ENCODE data around the gene LRRK1.

DNA sequence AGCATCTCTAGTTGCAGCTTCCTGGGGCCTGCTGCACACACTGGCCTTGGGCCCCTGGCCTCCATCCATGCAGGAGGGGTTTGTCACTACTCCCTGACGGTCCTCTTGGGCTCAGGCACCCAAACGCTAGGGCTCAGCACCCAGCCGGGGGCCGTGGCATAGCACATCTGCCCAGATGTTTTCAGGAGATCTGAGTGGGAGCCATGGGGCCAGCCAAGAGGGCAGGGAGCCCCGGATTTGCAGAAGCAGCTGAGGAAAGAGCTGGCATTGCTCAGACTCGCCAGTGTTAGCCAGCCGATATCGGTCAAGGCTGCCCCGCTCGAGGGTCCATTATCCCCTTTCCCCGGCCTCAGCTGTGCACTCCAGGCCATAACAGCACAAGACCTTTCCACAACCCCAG, 41.0 kb upstream of the LRRK1 start:
- TF ChIP-seq, protein P1, sequence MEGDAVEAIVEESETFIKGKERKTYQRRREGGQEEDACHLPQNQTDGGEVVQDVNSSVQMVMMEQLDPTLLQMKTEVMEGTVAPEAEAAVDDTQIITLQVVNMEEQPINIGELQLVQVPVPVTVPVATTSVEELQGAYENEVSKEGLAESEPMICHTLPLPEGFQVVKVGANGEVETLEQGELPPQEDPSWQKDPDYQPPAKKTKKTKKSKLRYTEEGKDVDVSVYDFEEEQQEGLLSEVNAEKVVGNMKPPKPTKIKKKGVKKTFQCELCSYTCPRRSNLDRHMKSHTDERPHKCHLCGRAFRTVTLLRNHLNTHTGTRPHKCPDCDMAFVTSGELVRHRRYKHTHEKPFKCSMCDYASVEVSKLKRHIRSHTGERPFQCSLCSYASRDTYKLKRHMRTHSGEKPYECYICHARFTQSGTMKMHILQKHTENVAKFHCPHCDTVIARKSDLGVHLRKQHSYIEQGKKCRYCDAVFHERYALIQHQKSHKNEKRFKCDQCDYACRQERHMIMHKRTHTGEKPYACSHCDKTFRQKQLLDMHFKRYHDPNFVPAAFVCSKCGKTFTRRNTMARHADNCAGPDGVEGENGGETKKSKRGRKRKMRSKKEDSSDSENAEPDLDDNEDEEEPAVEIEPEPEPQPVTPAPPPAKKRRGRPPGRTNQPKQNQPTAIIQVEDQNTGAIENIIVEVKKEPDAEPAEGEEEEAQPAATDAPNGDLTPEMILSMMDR (IDR thresholded peaks at IDR 0.05): no peak
- no peak for TF ChIP-seq POLR2A (IDR thresholded peaks at IDR 0.05)

Measured in uterus (tissue), 2 donors.